ENCODE results near the gene ACAA1.

DNA sequence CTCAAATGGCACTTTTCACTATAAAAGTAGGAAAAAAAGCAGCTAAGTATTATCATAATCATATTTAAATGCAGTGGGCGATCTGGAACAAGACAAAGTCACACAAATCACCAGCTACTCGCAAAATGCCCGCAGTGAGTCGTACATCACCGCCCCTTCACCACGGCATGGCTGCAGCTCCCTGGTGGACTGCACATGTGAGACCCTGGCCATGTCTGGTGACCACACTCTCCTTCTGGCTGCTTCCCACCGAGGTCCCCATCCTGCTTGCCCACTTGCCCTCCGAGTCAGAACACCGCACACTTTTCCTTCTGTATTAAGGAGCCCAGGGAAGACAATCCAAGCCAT, 38.6 kb downstream of the ACAA1 start:
- TF ChIP-seq, protein P1, sequence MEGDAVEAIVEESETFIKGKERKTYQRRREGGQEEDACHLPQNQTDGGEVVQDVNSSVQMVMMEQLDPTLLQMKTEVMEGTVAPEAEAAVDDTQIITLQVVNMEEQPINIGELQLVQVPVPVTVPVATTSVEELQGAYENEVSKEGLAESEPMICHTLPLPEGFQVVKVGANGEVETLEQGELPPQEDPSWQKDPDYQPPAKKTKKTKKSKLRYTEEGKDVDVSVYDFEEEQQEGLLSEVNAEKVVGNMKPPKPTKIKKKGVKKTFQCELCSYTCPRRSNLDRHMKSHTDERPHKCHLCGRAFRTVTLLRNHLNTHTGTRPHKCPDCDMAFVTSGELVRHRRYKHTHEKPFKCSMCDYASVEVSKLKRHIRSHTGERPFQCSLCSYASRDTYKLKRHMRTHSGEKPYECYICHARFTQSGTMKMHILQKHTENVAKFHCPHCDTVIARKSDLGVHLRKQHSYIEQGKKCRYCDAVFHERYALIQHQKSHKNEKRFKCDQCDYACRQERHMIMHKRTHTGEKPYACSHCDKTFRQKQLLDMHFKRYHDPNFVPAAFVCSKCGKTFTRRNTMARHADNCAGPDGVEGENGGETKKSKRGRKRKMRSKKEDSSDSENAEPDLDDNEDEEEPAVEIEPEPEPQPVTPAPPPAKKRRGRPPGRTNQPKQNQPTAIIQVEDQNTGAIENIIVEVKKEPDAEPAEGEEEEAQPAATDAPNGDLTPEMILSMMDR (conservative IDR thresholded peaks at IDR 0.05) = no peak
- TF ChIP-seq ZFX (IDR thresholded peaks at IDR 0.05) = no peak

All from C4-2B (cell line).